ENCODE data around the gene OMP.

OMP gene

DNA sequence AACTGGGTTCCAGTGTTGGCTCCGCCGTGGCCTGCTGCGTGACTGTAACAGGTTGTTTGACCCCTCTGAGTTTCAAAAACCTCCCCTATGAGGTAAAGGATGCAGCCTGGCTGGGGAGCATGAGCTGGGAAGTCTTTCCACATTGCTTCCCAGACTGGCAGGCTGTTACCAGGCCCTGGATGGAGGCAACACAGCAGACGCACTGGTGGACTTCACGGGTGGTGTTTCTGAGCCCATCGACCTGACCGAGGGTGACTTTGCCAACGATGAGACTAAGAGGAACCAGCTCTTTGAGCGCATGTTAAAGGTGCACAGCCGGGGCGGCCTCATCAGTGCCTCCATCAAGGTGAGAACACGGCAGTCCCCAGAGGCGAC is 11.4 kb downstream of the OMP start:
- H3K4me3 Mint-ChIP-seq: no peak overlapping the region
- no peaks in the 10 kb centered on the region for H3K36me3 Mint-ChIP-seq (ENCODE audit: low read depth)
- no peaks in the 10 kb centered on the region for H3K4me1 Mint-ChIP-seq (ENCODE audit: low read depth)
- no peaks in the 10 kb centered on the region for H3K27me3 Mint-ChIP-seq
- no peak overlapping the region for H3K27ac Mint-ChIP-seq
- H3K9me3 Mint-ChIP-seq: no peaks in the 10 kb centered on the region

DNA sequence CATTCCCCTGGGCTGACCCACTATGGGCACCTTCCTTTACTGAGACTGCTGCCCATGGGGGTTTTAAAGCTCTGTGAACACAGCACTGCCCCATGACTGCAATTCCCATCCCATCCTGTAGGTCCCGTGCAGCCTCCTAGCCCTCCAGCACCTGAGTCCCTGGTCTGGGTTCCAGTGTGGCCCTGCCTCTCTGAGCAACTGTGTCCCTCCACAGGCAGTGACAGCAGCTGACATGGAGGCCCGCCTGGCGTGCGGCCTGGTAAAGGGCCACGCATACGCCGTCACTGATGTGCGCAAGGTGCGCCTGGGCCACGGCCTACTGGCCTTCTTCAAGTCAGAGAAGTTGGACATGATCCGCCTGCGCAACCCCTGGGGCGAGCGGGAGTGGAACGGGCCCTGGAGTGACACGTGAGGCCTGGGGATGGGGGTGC is 12.6 kb downstream of the OMP start:
- Mint-ChIP-seq H3K27me3 (no peaks in the 10 kb centered on the region), H3K36me3 (ENCODE audit: low read depth) (no peaks in the 10 kb centered on the region), H3K27ac (no peak overlapping the region), H3K4me3 (no peak overlapping the region), H3K4me1 (ENCODE audit: low read depth) (no peaks in the 10 kb centered on the region), H3K9me3 (no peaks in the 10 kb centered on the region)

DNA sequence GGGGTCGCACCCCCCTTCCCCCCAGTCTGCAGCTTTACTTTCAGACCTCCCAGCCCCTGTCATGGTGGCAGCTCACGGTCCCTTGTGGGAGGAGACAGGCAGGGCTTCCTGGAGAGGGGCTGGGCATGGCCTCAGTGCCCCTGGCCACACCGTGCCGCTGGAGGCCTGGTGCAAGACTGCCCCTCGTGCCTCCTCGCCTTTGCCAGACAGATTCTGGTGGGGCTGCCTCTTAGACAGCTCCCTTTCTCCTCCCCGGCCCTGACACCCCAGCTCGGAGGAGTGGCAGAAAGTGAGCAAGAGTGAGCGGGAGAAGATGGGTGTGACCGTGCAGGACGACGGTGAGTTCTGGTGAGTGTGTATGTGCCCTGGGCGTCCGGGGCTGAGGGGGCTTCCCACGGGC is 13.3 kb downstream of the OMP start:
- Mint-ChIP-seq H3K4me3 (no peak overlapping the region), H3K36me3 (ENCODE audit: low read depth) (no peaks in the 10 kb centered on the region), H3K4me1 (ENCODE audit: low read depth) (no peaks in the 10 kb centered on the region), H3K27ac (no peak overlapping the region), H3K27me3 (no peaks in the 10 kb centered on the region), H3K9me3 (no peaks in the 10 kb centered on the region)

DNA sequence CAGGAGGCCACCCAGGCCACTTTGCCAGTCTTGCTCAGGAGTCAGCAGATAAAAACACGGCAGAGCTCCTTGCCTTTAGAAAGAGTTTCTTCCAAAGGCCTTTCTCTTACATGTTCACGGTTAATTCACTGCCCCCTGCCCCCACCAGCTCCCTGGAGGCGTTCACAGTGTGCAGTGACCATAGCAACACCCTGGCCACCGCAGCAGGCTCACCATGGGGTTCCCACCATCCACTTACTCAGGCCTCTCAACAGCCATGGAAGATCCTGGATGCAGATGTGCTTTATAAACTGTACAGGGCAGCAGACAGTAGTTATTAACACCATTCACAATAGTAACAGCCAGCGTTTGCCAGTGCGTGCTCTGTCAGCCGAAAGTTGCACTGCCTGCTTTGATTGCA is 14.9 kb downstream of the OMP start:
- H3K4me3 Mint-ChIP-seq: no peak overlapping the region
- no peaks in the 10 kb centered on the region for H3K4me1 Mint-ChIP-seq (ENCODE audit: low read depth)
- no peaks in the 10 kb centered on the region for H3K36me3 Mint-ChIP-seq (ENCODE audit: low read depth)
- H3K9me3 Mint-ChIP-seq: no peaks in the 10 kb centered on the region
- H3K27me3 Mint-ChIP-seq: no peaks in the 10 kb centered on the region
- no peak overlapping the region for H3K27ac Mint-ChIP-seq

DNA sequence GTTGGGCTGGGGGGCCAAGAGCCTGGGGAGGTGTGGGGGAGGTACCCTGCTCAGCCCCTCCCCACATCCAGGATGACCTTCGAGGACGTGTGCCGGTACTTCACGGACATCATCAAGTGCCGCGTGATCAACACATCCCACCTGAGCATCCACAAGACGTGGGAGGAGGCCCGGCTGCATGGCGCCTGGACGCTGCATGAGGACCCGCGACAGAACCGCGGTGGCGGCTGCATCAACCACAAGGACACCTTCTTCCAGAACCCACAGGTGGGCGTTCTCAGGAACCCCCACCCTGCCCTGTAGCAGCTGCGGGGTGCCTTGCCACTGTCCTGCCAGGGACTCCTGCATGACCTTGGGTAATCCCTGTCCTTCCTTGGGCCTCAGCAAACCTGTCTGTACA is 15.4 kb downstream of the OMP start:
- H3K4me3 Mint-ChIP-seq: no peak overlapping the region
- H3K27me3 Mint-ChIP-seq: no peaks in the 10 kb centered on the region
- H3K4me1 Mint-ChIP-seq (ENCODE audit: low read depth): no peaks in the 10 kb centered on the region
- H3K27ac Mint-ChIP-seq: no peak overlapping the region
- no peaks in the 10 kb centered on the region for H3K36me3 Mint-ChIP-seq (ENCODE audit: low read depth)
- no peaks in the 10 kb centered on the region for H3K9me3 Mint-ChIP-seq

DNA sequence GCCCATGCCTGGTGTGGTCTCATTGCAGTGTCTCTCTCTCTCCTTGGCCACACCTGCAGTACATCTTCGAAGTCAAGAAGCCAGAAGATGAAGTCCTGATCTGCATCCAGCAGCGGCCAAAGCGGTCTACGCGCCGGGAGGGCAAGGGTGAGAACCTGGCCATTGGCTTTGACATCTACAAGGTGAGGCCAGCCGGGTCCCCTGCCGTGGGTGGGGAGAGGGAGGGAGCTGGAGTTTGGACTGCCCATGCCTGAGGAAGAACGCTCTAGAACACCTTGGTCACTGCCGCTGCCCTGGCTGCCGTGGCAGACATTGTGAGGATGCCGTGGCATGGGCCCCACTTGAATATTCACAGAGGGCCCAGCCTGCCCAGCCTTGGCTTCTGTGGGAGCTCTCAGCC is 16.3 kb downstream of the OMP start:
- H3K9me3 Mint-ChIP-seq: no peaks in the 10 kb centered on the region
- no peak overlapping the region for H3K27ac Mint-ChIP-seq
- H3K27me3 Mint-ChIP-seq: no peaks in the 10 kb centered on the region
- H3K4me3 Mint-ChIP-seq: no peak overlapping the region
- H3K4me1 Mint-ChIP-seq (ENCODE audit: low read depth): no peaks in the 10 kb centered on the region
- H3K36me3 Mint-ChIP-seq (ENCODE audit: low read depth): no peaks in the 10 kb centered on the region

DNA sequence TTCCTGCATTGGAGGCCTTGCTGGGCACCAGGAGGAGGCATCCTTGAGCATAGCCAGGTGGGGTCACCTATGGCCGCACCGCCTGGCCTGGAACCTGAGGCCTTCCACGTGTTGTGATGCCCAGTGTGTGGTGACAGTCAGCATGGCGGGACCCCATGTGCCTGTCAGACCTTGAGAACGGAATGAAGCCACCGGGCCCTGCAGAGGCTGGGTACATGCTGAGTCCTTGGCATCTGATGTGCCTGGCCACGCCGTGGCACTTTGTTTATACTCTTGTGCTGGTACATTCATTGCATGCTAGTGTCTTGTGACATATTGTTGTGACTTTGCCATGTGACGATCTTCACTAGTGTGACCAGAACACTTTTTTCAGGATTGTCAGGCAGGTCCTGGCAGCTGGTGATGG is 16.9 kb downstream of the OMP start:
- H3K27ac Mint-ChIP-seq: no peak overlapping the region
- no peaks in the 10 kb centered on the region for H3K4me1 Mint-ChIP-seq (ENCODE audit: low read depth)
- H3K9me3 Mint-ChIP-seq: no peaks in the 10 kb centered on the region
- no peak overlapping the region for H3K4me3 Mint-ChIP-seq
- no peaks in the 10 kb centered on the region for H3K27me3 Mint-ChIP-seq
- no peaks in the 10 kb centered on the region for H3K36me3 Mint-ChIP-seq (ENCODE audit: low read depth)

DNA sequence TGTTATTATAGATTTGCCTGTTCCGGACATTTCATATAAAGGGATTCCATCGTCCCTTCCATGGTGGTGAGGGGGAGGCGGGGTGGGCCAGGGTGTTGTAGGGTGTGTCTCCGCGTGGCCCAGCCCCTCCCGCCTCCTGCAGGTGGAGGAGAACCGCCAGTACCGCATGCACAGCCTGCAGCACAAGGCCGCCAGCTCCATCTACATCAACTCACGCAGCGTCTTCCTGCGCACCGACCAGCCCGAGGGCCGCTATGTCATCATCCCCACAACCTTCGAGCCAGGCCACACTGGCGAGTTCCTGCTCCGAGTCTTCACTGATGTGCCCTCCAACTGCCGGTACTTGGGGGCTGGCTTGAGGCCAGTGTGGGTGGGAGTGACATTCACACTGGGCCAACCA is 17.9 kb downstream of the OMP start:
- no peaks in the 10 kb centered on the region for H3K36me3 Mint-ChIP-seq (ENCODE audit: low read depth)

DNA sequence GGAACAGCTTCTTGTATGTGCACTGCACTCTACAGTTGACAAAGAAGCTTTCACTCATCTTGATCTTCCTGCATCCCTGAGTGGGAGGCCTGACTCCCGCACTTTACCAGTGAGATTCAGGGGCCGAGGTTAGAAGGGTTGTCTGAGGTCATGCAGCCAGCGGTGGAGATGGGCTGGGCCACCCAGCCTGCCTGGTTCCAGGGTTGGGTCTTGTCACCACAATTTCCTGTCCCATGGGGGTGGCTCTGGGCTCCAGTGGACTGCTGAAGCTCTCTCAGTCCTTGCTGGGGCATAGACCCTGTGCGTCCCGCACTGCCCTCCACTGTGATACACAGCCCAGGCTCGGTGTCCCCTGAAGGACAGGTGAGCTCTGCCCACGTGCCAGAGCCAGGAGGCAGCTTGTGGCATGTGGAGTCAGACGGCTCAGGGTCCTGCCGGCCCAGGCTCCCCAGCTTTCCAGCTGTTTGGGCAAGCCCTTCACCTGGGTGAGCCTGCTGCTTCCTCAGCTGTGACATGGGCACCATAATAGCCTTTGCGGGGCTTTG is 18.5 kb downstream of the OMP start:
- Mint-ChIP-seq H3K27ac (no peak overlapping the region), H3K36me3 (ENCODE audit: low read depth) (no peaks in the 10 kb centered on the region), H3K9me3 (no peaks in the 10 kb centered on the region), H3K4me3 (no peak overlapping the region), H3K4me1 (ENCODE audit: low read depth) (no peaks in the 10 kb centered on the region), H3K27me3 (no peaks in the 10 kb centered on the region)

More for the DNA sequence above, 17.9 kb downstream of the OMP start:
- Mint-ChIP-seq H3K27ac (no peak overlapping the region), H3K4me1 (ENCODE audit: low read depth) (no peaks in the 10 kb centered on the region), H3K4me3 (no peak overlapping the region), H3K27me3 (no peaks in the 10 kb centered on the region), H3K9me3 (no peaks in the 10 kb centered on the region)

DNA sequence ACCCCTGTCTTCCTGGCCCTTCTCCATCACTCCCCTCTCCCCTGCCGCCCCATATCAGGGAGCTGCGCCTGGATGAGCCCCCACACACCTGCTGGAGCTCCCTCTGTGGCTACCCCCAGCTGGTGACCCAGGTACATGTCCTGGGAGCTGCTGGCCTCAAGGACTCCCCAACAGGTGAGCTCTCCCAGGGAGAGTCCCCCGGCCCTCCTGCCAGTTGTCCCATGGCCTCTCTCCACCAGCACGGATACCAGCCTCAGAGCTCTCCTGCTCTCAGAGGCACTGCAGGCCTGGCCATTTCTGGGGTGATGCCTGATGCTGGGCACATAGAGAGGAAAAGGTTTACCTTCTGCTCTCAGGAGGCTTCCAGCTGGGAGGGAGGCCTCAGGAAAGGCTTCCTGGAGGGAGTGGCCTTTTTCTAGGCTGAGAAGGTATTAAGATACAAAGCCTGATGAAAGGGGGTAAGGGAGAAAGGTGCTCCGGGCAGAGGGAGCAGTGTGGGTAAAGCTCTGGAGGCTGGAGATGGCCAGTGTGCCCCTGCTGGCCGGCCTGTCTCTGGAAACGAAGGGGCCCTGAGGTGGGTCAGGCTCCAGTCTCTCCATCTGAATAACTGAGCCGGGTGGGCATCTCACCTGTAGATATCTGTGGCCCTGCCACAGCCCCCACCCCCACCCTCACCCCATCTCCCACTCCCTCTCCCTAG is 19.4 kb downstream of the OMP start:
- Mint-ChIP-seq H3K4me1 (ENCODE audit: low read depth) (no peaks in the 10 kb centered on the region), H3K27me3 (no peaks in the 10 kb centered on the region), H3K4me3 (no peak overlapping the region), H3K36me3 (ENCODE audit: low read depth) (no peaks in the 10 kb centered on the region), H3K9me3 (no peaks in the 10 kb centered on the region), H3K27ac (no peak overlapping the region)

DNA sequence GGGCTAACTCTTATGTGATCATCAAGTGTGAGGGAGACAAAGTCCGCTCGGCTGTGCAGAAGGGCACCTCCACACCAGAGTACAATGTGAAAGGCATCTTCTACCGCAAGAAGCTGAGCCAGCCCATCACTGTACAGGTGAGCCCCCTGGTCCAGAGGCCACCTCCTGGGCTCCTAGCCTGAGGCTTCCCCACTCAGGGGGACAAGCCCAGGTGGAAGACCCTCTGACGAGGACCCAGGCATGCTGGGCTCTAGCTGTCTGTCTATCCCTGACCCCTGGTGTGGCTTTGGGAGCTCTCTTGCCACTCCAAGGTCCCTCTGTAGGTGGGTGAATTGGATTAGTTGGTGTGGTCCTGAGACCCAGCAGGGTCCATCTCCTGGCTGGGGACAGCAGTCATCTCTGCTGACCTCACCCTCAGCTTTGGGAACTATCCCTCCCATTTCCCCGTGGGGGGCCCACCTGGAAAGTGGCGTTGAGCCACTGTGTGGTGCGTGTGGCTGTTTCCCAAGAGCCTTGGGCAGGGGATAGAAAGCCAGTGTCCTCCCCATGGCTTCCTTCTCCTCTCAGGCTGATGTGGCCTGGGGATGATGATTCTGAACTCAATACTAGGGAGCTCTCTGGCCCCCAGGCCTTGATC is 20.1 kb downstream of the OMP start:
- Mint-ChIP-seq H3K4me1 (ENCODE audit: low read depth) (peaks cover 6% of the 10 kb centered on the region), H3K27ac (no peak overlapping the region), H3K27me3 (no peaks in the 10 kb centered on the region), H3K9me3 (no peaks in the 10 kb centered on the region), H3K36me3 (ENCODE audit: low read depth) (no peaks in the 10 kb centered on the region), H3K4me3 (no peak overlapping the region)

DNA sequence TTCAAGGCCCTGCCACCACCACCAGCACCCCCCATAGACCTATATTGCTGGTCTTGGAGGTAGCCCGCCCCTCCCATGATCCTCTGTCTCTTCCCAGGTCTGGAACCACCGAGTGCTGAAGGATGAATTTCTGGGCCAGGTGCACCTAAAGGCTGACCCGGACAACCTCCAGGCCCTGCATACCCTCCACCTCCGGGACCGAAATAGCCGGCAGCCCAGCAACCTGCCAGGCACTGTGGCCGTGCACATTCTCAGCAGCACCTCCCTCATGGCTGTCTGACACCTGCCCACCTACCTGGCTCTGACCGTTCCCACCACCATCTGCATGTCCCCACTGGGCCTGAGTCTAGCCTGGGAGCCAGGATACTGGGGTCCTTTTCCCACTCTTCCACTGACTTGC is 21.0 kb downstream of the OMP start:
- Mint-ChIP-seq H3K36me3 (ENCODE audit: low read depth) (no peaks in the 10 kb centered on the region), H3K27me3 (no peaks in the 10 kb centered on the region), H3K4me1 (ENCODE audit: low read depth) (peaks cover 6% of the 10 kb centered on the region), H3K27ac (no peak overlapping the region), H3K9me3 (no peaks in the 10 kb centered on the region), H3K4me3 (no peak overlapping the region)

DNA sequence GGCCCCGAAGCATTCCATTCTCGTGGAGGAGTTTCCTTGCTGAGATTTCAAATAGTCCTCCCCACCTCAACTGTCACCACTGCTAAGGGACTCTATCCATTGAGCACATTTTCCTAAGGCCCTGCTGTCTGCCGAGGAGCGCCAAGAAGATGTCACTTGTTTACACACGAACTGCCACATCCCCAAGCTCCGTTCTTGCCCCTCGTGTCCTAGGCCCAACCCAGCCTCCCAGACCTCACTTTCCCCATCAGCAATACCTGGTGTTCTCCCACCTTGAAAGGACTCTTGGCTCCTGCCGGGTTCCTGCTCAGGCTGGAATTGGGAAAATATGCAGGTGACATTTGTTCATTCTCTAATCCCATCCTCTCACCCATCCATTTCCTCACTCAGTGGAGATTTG is 21.4 kb downstream of the OMP start:
- Mint-ChIP-seq H3K27ac (no peak overlapping the region), H3K36me3 (ENCODE audit: low read depth) (no peaks in the 10 kb centered on the region), H3K4me3 (no peak overlapping the region), H3K9me3 (no peaks in the 10 kb centered on the region), H3K4me1 (ENCODE audit: low read depth) (peaks cover 6% of the 10 kb centered on the region), H3K27me3 (no peaks in the 10 kb centered on the region)

DNA sequence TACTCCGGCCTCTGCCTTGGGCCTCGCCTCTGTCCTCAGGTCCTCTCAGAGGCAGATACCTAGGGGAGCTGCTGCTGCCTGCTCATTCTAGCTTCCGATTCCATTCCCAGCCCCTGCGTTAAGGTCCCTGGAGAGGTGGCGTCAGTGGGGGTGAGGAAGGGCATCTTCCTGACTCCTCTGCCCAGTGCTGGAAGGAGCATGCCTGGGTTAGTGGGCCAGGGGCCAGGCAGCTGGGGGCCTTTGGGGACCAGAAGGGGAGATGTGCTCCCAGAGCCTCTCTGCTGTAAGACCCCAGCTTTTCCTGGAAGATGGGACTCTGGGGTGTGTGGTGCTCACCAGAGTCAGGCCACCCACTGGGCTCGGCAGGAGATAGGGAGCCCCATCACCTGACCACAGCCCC is 21.8 kb downstream of the OMP start:
- Mint-ChIP-seq H3K4me3 (no peak overlapping the region), H3K9me3 (no peaks in the 10 kb centered on the region), H3K27ac (no peak overlapping the region), H3K4me1 (ENCODE audit: low read depth) (peaks cover 6% of the 10 kb centered on the region), H3K36me3 (ENCODE audit: low read depth) (no peaks in the 10 kb centered on the region), H3K27me3 (no peaks in the 10 kb centered on the region)

DNA sequence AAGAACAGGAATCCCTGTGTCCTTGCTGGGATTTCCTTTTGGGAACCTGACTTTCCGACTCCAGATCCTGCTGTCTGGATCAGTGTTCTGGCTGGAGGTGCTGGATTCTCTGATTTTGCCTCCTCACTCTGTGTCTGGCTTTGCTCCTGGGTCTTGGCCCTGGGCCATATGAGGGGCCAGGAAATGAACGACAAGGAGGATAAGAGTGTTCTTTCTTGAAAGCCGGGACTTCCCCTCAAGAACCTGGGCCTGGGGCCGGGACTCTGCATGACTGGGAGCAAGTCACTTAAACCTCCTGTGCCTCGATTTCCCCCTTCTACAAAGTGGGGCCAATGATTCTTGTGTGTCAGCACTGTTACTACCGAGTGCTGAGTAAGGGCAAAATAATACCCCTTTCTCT is 22.6 kb downstream of the OMP start:
- H3K4me3 Mint-ChIP-seq: no peak overlapping the region
- H3K27me3 Mint-ChIP-seq: no peaks in the 10 kb centered on the region
- no peak overlapping the region for H3K27ac Mint-ChIP-seq
- H3K9me3 Mint-ChIP-seq: no peaks in the 10 kb centered on the region
- no peaks in the 10 kb centered on the region for H3K36me3 Mint-ChIP-seq (ENCODE audit: low read depth)
- peaks cover 6% of the 10 kb centered on the region for H3K4me1 Mint-ChIP-seq (ENCODE audit: low read depth)

DNA sequence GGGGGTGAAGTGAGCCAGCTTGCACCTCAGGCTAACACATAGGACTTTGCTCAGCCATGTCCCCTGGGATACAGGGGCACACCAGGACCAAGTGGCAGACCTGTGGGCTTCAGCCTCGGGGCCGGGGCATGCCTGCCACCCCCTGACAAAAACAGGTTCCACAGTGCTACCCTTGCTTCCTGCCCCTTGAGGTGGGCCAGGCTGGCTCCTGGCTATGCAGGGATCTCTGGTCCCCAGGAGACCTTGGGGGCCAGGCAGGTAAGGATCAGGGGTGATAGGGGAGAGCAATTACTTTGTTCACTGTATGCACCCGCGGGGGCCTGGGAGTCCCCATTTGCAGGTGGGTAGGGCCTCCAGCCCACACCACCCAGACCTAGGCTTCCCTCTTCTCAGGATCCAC is 23.1 kb downstream of the OMP start:
- no peaks in the 10 kb centered on the region for H3K9me3 Mint-ChIP-seq
- no peaks in the 10 kb centered on the region for H3K27me3 Mint-ChIP-seq
- H3K4me1 Mint-ChIP-seq (ENCODE audit: low read depth): peaks cover 6% of the 10 kb centered on the region
- no peak overlapping the region for H3K27ac Mint-ChIP-seq
- H3K36me3 Mint-ChIP-seq (ENCODE audit: low read depth): no peaks in the 10 kb centered on the region
- no peak overlapping the region for H3K4me3 Mint-ChIP-seq
